Activated T-helper 17 cell treated with anti-CD3 and anti-CD28 coated beads, Interleukin-2, amount 50 U/mL, for 72 hours (primary cell): ENCODE results near the gene HNRNPH3. TPM values are rescaled to one million over a fixed set of nuclear protein-coding genes. Genes with fewer than 3 reads are reported as not detected.

Experiments used
- total RNA-seq, 2 donors: library from RNA; stranded (reverse); gene quantifications; one replicate each; pipeline ENCODE4 v1.2.3, GENCODE V29; 2022

HNRNPH3 gene
- total RNA-seq, 2 donors from 2014 or later: 113 to 133 TPM

Other genes starting within 250 kb of the HNRNPH3 start
- gene MYPN, start 222.6 kb upstream of the HNRNPH3 start, total RNA-seq: 1 to 10 TPM in 1 of 2 donors, not detected in 1; 1.1 TPM
- gene ATOH7, start 100.0 kb upstream of the HNRNPH3 start, total RNA-seq: not detected
- gene PBLD, start 864 bp downstream of the HNRNPH3 start, total RNA-seq: under 1 TPM; 0.58 to 0.69 TPM
- gene RUFY2, start 75.2 kb downstream of the HNRNPH3 start, total RNA-seq: 10 to 100 TPM in 1 of 2 donors, 1 to 10 TPM in 1; 9.6 to 12.3 TPM
- gene DNA2, start 139.9 kb downstream of the HNRNPH3 start, total RNA-seq: 10 to 100 TPM; 35.0 to 39.8 TPM
- gene SLC25A16, start 195.5 kb downstream of the HNRNPH3 start, total RNA-seq: 10 to 100 TPM; 16.6 to 17.0 TPM
- gene TET1, start 228.3 kb downstream of the HNRNPH3 start, total RNA-seq: under 1 TPM; 0.86 to 0.87 TPM